Ovary (tissue), 9 donors: Measurements from ENCODE around the gene SPAG16. TPM values are rescaled to one million over a fixed set of nuclear protein-coding genes. Genes with fewer than 3 reads are reported as not detected.

ENCODE experiments used
- DNase-seq, 5 donors: peaks; one replicate each; pipeline ENCODE4 v3.0.0-alpha.2; 2019 to 2020
- H3K27ac ChIP-seq, 2 donors: fragments of 200-600 bp; one replicate each; pipeline versions ENCODE4 v1.5.1 to v1.8.0; 2019 to 2022
- H3K27me3 ChIP-seq: fragments of 200-600 bp; one replicate; pipeline ENCODE4 v1.8.0; 2022
- H3K36me3 ChIP-seq: fragments of 200-600 bp; sonication (generic); one replicate; pipeline ENCODE4 v1.5.1; 2019
- H3K4me1 ChIP-seq: one replicate; pipeline ENCODE4 v1.8.1; 2013; ENCODE audit warnings: mild to moderate bottlenecking, moderate library complexity; ENCODE audit not compliant: insufficient read depth
- H3K4me3 ChIP-seq: fragments of 200-600 bp; sonication (generic); one replicate; pipeline ENCODE4 v1.5.1; 2017
- H3K9me3 ChIP-seq, 2 donors: fragments of 200-600 bp in 1 of 2; sonication (generic) in 1 of 2; one replicate each; pipeline versions ENCODE4 v1.5.1 to v1.8.1; 2013 to 2019; ENCODE audit warnings: mild to moderate bottlenecking in 1 of 2, moderate library complexity in 1 of 2
- EP300 ChIP-seq: sonication (generic); formaldehyde crosslinking; IDR thresholded peaks from one replicate; pipeline ENCODE4 v1.6.1; 2017; ENCODE audit warnings: antibody characterized with exemption
- POLR2A ChIP-seq: fragments of 450-650 bp; IDR thresholded peaks from one replicate; pipeline ENCODE4 v1.6.1; 2017; ENCODE audit warnings: antibody characterized with exemption, mild to moderate bottlenecking, moderate library complexity
- WGBS, 3 donors: extraction: QIAGEN DNeasy Blood & Tissue Kit in 1 of 3; methylation state at CpG; one replicate each; pipeline versions ENCODE4 v1.1.5 to v1.1.7; 2013 to 2017; 5-methylcytosine and 5-hydroxymethylcytosine counted together
- intact Hi-C, 4 donors: fragments of 100-400 bp; cut with DNase I; formaldehyde crosslinking; loops; one replicate each; pipeline versions ENCODE4 v1.11.0 to v1.15.1; 2022 to 2023
- polyA plus RNA-seq, 2 donors: library from polyadenylated mRNA; stranded (reverse); fragments of 200-250 nt in 1 of 2; fragments of 350-450 nt in 1 of 2; fragmentation: Illumina TruSeq in 1 of 2; extraction: RNeasy Lipid Tissue Mini Kit (QIAGEN cat#74804) in 1 of 2; gene quantifications; one replicate each; pipeline ENCODE4 v1.2.3, GENCODE V29; 2013 to 2014
- total RNA-seq, 7 donors: library from RNA; depleted of rRNA in 2 of 7; stranded (reverse); fragments of >200 nt in 2 of 7; fragmentation: NEBNext Ultra II Directional in 3 of 7; extraction: Animal tissue kit (Norgen Biotek cat#: 25700) in 3 of 7; gene quantifications; one replicate each; pipeline versions ENCODE4 v1.1.0 to v1.2.4, GENCODE V29; 2016 to 2023
- TF ChIP-seq, protein P1 (sequence below), 3 donors: fragments of 450-650 bp in 2 of 3; fragments of 200-600 bp in 1 of 3; IDR thresholded peaks; one replicate each; pipeline versions ENCODE4 v1.5.1 to v1.8.0; 2016 to 2022; ENCODE audit warnings: antibody characterized with exemption in 3 of 3, mild to moderate bottlenecking in 1 of 3
- donor health status: DM: no; HTN: no; CAD: no; lungs with moderate emphysema.
- donor health status: DM: no; HTN: no; CAD: no.
- donor health status: Bipolar disorder and iron deficiency.
- donor health status: DM: yes; HTN: yes; CAD: no.
- donor health status: DM: no; HTN: no; CAD: no.
- donor health status: DM: yes; HTN: yes; CAD: no.

Gene SPAG16
- total and polyA plus RNA-seq, 9 donors: 25.2 to 58.7 (median 28.9) TPM

DNA sequence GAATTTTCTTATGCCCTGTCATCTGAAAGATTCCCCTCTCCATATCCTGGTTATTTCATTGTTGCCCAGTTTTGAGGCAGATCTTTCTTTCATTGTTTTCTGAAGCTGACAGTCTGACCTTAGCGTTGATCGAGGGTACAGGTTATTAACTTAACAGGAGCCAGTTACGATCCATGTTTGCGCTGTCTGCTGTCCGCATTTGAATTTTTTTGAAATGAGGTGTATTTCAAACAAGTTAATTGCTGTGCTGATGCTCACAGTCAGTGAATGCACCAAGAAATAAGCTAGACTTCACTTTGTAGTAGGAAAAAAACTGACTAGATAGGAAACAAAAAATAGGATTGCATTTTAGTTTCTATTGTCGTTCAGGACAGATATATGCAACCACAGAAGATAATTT lies 34.8 kb upstream of the SPAG16 start:
- DNase-seq: no peak
- intact Hi-C loops: no loop called here
- Histone ChIP-seq H3K27me3 (no peaks in the 10 kb centered on the region), H3K9me3 (no peaks in the 10 kb centered on the region), H3K27ac (no peak overlapping the region), H3K4me3 (no peak overlapping the region), H3K4me1 (no peaks in the 10 kb centered on the region), H3K36me3 (no peaks in the 10 kb centered on the region)
- WGBS, 3 donors: 18 to 54% (median 23%) methylated on average over 6 of the region's 6 CpGs
- TF ChIP-seq POLR2A: no peak
- no peak for TF ChIP-seq EP300
- TF ChIP-seq, protein P1, sequence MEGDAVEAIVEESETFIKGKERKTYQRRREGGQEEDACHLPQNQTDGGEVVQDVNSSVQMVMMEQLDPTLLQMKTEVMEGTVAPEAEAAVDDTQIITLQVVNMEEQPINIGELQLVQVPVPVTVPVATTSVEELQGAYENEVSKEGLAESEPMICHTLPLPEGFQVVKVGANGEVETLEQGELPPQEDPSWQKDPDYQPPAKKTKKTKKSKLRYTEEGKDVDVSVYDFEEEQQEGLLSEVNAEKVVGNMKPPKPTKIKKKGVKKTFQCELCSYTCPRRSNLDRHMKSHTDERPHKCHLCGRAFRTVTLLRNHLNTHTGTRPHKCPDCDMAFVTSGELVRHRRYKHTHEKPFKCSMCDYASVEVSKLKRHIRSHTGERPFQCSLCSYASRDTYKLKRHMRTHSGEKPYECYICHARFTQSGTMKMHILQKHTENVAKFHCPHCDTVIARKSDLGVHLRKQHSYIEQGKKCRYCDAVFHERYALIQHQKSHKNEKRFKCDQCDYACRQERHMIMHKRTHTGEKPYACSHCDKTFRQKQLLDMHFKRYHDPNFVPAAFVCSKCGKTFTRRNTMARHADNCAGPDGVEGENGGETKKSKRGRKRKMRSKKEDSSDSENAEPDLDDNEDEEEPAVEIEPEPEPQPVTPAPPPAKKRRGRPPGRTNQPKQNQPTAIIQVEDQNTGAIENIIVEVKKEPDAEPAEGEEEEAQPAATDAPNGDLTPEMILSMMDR (IDR thresholded peaks at IDR 0.05): no peak

DNA sequence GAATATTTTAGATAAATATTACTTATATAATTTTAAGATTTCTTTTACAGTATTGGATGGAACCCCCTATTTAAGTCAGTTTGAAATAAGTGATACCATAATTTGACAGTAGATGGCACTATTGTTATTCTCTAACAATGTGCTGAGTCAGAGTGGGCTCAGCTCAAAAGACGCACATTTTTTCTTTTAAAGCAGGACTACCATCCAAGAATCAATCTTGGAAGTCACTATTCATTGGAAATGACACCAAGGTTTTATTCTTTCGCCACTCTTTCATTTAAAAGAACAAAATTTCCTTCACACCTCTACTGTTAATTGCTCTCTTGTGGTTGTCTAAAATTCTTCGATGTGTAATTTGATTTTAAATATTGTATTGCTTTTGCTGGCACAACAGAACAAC lies 32.6 kb upstream of the SPAG16 start:
- intact Hi-C loops: no loop called here
- no peak for TF ChIP-seq EP300
- TF ChIP-seq, protein P1 (IDR thresholded peaks at IDR 0.05): peak in 2 of 3 donors; percentile 61 to 73
- Histone ChIP-seq H3K4me1 (no peaks in the 10 kb centered on the region), H3K27me3 (no peaks in the 10 kb centered on the region), H3K4me3 (no peak overlapping the region), H3K36me3 (no peaks in the 10 kb centered on the region), H3K9me3 (no peaks in the 10 kb centered on the region), H3K27ac (no peak overlapping the region)
- DNase-seq: no peak
- WGBS, 3 donors: 18 to 24% (median 22%) methylated on average over 3 of the region's 3 CpGs

DNA sequence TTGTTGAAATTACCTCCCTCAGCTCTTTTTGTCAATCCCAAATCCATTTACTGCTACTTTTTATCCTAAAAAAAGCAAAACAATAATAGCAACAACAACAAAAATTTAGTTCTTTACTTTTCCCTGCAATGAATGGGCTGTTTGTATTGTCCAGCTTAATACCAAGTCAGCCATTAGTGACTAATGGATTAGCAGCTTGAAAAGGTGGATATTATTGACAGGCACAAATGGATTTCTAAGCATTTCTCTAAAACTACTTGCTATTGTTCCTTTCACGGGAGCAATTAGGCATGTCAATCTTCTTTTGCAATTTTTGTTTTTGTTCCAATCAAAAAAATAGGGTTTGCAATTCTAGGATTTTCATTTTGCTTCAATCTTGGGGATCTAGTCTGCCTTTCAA lies 32.1 kb upstream of the SPAG16 start:
- Histone ChIP-seq H3K27me3 (no peaks in the 10 kb centered on the region), H3K4me1 (no peaks in the 10 kb centered on the region), H3K27ac (no peak overlapping the region), H3K36me3 (no peaks in the 10 kb centered on the region), H3K4me3 (no peak overlapping the region), H3K9me3 (no peaks in the 10 kb centered on the region)
- no peak for DNase-seq
- WGBS, 3 donors: 56 to 62% (median 61%) methylated on average over 1 of the region's 1 CpG
- intact Hi-C loops: no loop called here
- TF ChIP-seq POLR2A (no peak), EP300 (no peak)
- TF ChIP-seq, protein P1 (IDR thresholded peaks at IDR 0.05): no peak

DNA sequence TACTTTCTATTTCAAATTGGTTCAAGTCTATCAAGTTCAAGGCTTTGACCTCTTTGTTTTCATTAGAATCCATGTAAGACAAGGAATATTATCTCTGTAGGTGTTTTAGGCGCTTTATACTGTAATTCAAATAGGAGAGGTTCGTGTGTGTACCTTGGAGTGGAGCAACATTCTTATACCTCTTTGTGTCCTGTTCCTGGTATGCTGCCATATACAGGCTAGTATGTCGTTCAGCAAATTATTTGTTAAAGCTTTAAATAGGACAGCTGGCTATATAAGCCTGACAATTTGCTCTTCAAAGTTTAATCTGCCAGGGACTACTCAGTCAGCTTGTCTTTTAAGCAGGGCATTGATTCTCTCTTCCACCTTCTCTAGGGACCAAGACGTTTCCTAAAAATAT lies 31.1 kb upstream of the SPAG16 start:
- Histone ChIP-seq H3K27me3 (no peaks in the 10 kb centered on the region), H3K9me3 (no peaks in the 10 kb centered on the region), H3K27ac (no peak overlapping the region), H3K4me1 (no peaks in the 10 kb centered on the region), H3K36me3 (no peaks in the 10 kb centered on the region), H3K4me3 (no peak overlapping the region)
- TF ChIP-seq EP300: no peak
- intact Hi-C loops: no loop called here
- 60 to 64% (median 64%) methylated on average over 4 of the region's 4 CpGs for WGBS, 3 donors
- no peak for DNase-seq

DNA sequence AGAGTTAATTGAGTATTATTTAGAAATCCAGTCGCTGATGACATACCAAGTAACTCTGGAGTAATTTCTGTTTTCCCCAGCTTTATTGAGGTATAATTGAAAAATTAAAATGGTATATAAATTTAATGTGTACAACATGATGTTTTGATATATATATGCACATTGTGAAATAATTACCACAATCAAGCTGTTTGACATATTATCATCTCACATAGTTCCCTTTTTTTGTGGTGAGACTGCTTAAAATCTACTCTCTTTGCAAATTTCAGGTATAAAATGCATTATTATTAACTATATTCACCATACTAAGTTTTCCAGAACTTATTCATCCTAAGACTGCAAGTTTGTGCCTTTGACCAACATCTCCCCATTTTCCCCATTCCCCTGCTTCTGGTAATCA lies 25.0 kb upstream of the SPAG16 start:
- intact Hi-C loops: no loop called here
- H3K27me3 ChIP-seq: no peaks in the 10 kb centered on the region
- no peak overlapping the region for H3K27ac ChIP-seq
- H3K4me3 ChIP-seq: no peak overlapping the region
- TF ChIP-seq, protein P1 (IDR thresholded peaks at IDR 0.05): no peak
- no peak for TF ChIP-seq POLR2A
- TF ChIP-seq EP300: no peak
- WGBS, 3 donors: 91 to 94% (median 93%) methylated on average over 1 of the region's 1 CpG
- no peaks in the 10 kb centered on the region for H3K36me3 ChIP-seq
- no peak for DNase-seq
- H3K4me1 ChIP-seq: no peaks in the 10 kb centered on the region
- H3K9me3 ChIP-seq: no peaks in the 10 kb centered on the region
